HuH-7.5 (cell line): ENCODE measurements around the gene CTLA4.
"Not testable (repeated sequence)": the region's sequence is repeated elsewhere in the genome, so short reads cannot be mapped to it uniquely, and the experiment has no call there.

ENCODE experiments used
- DNase-seq: peaks from one replicate; pipeline ENCODE4 v3.0.0; 2011; ENCODE audit warnings: low spot score

Gene CTLA4

GRCh38 chr2:203858176-203858575, 9.4 kb upstream of the CTLA4 start:
- no peak for DNase-seq

GRCh38 chr2:203859030-203859789, 8.4 kb upstream of the CTLA4 start:
- no peak for DNase-seq

GRCh38 chr2:203861197-203861596, 6.4 kb upstream of the CTLA4 start:
- DNase-seq, result no peak

GRCh38 chr2:203861607-203862006, 6.0 kb upstream of the CTLA4 start:
- DNase-seq, result no peak

GRCh38 chr2:203869223-203870042, 1.9 kb downstream of the CTLA4 start:
- no peak for DNase-seq

- no peak for DNase-seq
Measured at GRCh38 chr2:203870481-203870880, 2.9 kb downstream of the CTLA4 start.

- DNase-seq, result no peak
Measured at GRCh38 chr2:203870941-203871340, 3.4 kb downstream of the CTLA4 start.

GRCh38 chr2:203871371-203871983, 3.9 kb downstream of the CTLA4 start:
- no peak for DNase-seq

GRCh38 chr2:203873461-203873860, 5.9 kb downstream of the CTLA4 start:
- DNase-seq, result no peak

GRCh38 chr2:203873921-203874631, 6.5 kb downstream of the CTLA4 start:
- DNase-seq, result no peak

GRCh38 chr2:203875471-203875870, 7.9 kb downstream of the CTLA4 start:
- DNase-seq, result no peak

- no peak for DNase-seq
Measured at GRCh38 chr2:203876328-203876727, 8.8 kb downstream of the CTLA4 start.

GRCh38 chr2:203878063-203878462, 10.5 kb downstream of the CTLA4 start:
- no peak for DNase-seq

GRCh38 chr2:203880557-203881125, 13.1 kb downstream of the CTLA4 start:
- no peak for DNase-seq

GRCh38 chr2:203881185-203881584, 13.6 kb downstream of the CTLA4 start:
- not testable (repeated sequence) for DNase-seq

GRCh38 chr2:203882551-203882950, 15.0 kb downstream of the CTLA4 start:
- no peak for DNase-seq

- DNase-seq, result no peak
Measured at GRCh38 chr2:203886661-203887151, 19.1 kb downstream of the CTLA4 start.

GRCh38 chr2:203887677-203888076, 20.1 kb downstream of the CTLA4 start:
- no peak for DNase-seq

- no peak for DNase-seq
Measured at GRCh38 chr2:203889542-203889941, 22.0 kb downstream of the CTLA4 start.

GRCh38 chr2:203889944-203890343, 22.4 kb downstream of the CTLA4 start:
- DNase-seq, result no peak

- no peak for DNase-seq
Measured at GRCh38 chr2:203890733-203891132, 23.2 kb downstream of the CTLA4 start.

GRCh38 chr2:203891474-203891873, 23.9 kb downstream of the CTLA4 start:
- no peak for DNase-seq
